ENCODE measurements around the gene ZNF492.

DNA sequence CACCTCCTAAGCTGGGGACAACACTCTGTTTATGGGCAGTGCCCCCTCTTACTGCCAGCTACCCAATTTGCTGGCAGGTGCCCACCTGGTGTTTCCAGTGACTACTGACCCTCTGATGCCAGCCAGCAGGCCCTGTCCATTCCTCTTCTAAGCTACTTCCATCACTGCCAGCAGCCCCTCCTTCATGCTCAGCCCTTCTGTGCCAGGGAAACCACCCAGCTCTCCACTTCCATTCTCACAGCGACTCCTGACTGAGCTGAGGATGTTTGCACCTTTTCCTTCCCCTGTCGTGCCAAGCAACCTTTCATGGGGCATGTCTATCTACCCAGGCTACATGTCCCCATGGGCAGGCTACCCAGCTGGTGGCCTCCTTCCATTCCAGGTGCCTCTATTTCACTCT, 24.0 kb upstream of the ZNF492 start:
- TF ChIP-seq EZH2phosphoT487 (IDR thresholded peaks at IDR 0.05; ENCODE audit: insufficient read depth, low read depth), result no peak
- no peak for TF ChIP-seq EZH2 (IDR thresholded peaks at IDR 0.05; ENCODE audit: insufficient read depth, poor library complexity, severe bottlenecking)

All from GM23248 (cell line).